KG1 (cell line): ENCODE data around the gene CTSG.
"Not testable (repeated sequence)": the region's sequence is repeated elsewhere in the genome, so short reads cannot be mapped to it uniquely, and the experiment has no call there.

Experiments
- DNase-seq: peaks from one replicate; lab custom pipeline; 2025; lab: John Stamatoyannopoulos, UW

CTSG gene

DNA sequence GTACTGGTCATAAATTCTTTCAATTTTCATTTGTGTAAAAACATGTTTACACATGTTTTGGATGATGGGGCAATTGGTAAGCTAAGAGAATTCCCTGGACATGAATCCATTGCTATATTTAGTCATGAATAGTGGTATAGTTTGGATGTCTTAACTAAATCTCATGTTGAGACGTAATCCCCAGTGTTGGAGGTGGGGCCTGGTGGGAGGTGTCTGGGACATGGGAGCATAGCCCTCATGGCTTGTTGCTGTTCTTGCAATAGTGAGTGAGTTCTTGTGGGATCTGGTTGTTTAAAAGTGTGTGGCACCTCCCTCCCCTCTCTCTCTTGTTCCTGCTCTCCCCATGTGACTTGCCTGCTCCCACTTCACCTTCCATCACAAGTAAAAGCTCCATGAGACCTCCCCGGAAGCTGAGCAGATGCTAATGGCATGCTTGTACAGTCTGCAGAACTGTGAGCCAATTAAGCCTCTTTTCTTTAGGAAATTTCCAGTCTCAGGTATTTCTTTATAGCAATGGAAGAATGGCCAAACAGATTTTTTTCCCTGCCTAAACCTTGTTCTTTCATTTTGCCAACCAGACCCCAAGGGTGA is 33.6 kb downstream of the CTSG start:
- DNase-seq, result no peak

DNA sequence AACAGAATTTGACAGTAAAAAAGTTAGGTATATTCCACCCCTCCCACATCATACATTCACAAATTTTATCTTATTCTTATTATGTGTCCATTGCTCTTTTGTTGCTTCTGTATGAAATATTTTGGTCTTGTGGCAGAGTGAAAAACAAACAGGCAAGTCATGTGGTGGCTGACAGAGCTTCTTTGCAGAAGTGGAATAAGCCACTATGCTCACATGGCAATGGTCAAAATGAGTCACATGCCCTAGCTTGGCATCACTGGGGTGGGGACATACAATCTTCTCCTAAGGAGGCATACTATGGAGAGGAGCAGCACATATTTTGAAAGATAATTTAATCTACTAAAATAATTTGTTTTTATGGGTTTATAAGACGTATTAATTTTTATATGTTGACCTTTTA is 40.3 kb downstream of the CTSG start:
- no peak for DNase-seq

DNA sequence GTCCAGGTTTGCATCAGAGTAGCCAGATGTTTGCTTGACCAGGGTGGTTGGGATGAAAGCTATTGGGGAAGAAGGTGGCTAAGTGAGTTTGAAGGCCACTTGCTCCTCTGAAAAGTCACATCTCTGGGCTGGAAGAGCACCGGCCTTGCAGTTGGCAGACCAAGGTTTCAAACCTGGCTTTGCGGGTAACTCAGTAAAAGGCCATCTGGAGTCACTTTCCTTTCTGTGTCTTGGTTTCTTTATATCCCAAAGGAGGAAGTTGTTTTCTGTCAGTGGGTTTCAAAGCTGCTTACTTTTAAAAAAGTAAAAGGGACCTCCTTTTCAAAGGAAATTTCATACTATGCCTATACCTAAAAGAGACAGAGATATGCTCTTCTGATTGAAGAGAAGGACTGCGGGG is 41.8 kb downstream of the CTSG start:
- DNase-seq, result no peak

DNA sequence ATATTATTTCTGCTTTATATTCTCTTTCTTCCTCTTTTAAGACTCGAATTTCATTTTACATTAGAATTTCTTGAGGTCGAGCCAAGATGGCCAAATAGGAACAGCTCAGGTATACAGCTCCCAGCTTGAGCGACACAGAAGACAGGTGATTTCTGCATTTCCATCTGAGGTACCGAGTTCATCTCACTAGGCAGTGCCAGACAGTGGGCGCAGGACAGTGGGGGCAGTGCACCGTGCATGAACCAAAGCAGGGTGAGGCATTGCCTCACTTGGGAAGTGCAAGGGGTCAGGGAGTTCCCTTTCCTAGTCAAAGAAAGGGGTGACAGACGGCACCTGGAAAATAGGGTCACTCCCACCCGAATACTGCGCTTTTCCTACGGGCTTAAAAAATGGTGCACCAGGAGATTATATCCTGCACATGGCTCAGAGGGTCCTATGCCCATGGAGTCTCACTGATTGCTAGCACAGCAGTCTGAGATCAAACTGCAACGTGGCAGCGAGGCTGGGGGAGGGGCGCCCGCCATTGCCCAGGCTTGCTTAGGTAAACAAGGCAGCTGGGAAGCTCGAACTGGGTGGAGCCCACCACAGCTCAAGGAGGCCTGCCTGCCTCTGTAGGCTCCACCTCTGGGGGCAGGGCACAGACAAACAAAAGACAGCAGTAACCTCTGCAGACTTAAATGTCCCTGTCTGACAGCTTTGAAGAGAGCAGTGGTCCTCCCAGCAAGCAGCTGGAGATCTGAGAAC is 50.0 kb downstream of the CTSG start:
- DNase-seq, result not testable (repeated sequence)
